Testis (tissue), 3 donors: ENCODE results near the gene TBC1D10B. TPM values are rescaled to one million over a fixed set of nuclear protein-coding genes. Genes with fewer than 3 reads are reported as not detected.

Experiments
- DNase-seq: peaks from one replicate; pipeline ENCODE4 v3.0.0-alpha.2; 2019
- H3K27ac ChIP-seq, 2 donors: fragments of 200-600 bp; sonication (generic); one replicate each; pipeline ENCODE4 v1.5.1; 2019
- H3K27me3 ChIP-seq: fragments of 200-600 bp; sonication (generic); one replicate; pipeline ENCODE4 v1.5.1; 2019
- H3K36me3 ChIP-seq: fragments of 200-600 bp; sonication (generic); one replicate; pipeline ENCODE4 v1.5.1; 2017; ENCODE audit warnings: low read depth; ENCODE audit errors: missing control alignments
- H3K4me1 ChIP-seq: fragments of 200-600 bp; sonication (generic); one replicate; pipeline ENCODE4 v1.5.1; 2019
- H3K4me3 ChIP-seq, 2 donors: fragments of 200-600 bp; sonication (generic); one replicate each; pipeline ENCODE4 v1.5.1; 2017 to 2019
- H3K9me3 ChIP-seq: fragments of 200-600 bp; sonication (generic); one replicate; pipeline ENCODE4 v1.5.1; 2017
- CTCF ChIP-seq, 3 experiments: fragments of 450-650 bp in 2 of 3; fragments of 200-600 bp in 1 of 3; sonication (generic) in 1 of 3; IDR thresholded peaks; one replicate each; pipeline ENCODE4 v1.5.1; 2016 to 2019; ENCODE audit warnings: antibody characterized with exemption in 3 of 3, mild to moderate bottlenecking in 2 of 3, moderate library complexity in 1 of 3
- POLR2A ChIP-seq: fragments of 450-650 bp; IDR thresholded peaks from one replicate; pipeline ENCODE4 v1.6.1; 2017; ENCODE audit warnings: antibody characterized with exemption, mild to moderate bottlenecking, moderate library complexity
- WGBS, 2 donors: methylation state at CpG; one replicate each; pipeline ENCODE4 v1.1.5; 2018; 5-methylcytosine and 5-hydroxymethylcytosine counted together
- intact Hi-C: fragments of 100-400 bp; cut with DNase I; formaldehyde crosslinking; loops from one replicate; pipeline ENCODE4 v1.15.1; 2023; ENCODE audit warnings: low total_unique reads
- polyA plus RNA-seq: library from polyadenylated mRNA; stranded (reverse); fragments of 350-450 nt; fragmentation: Illumina TruSeq; extraction: RNeasy Lipid Tissue Mini Kit (QIAGEN cat#74804); gene quantifications from one replicate; pipeline ENCODE4 v1.2.3, GENCODE V29; 2014; ENCODE audit warnings: low read depth, low replicate concordance; ENCODE audit not compliant: insufficient read depth
- total RNA-seq, 2 donors: library from RNA; depleted of rRNA; stranded (reverse); fragments of >200 nt; gene quantifications; one replicate each; pipeline ENCODE4 v1.2.3, GENCODE V29; 2016

TBC1D10B gene
- total and polyA plus RNA-seq, 3 donors from 2014 or later = 60.5 to 86.2 (median 64.0) TPM

- H3K27me3 ChIP-seq = no peaks in the 10 kb centered on the region
- no peak for DNase-seq
- no peaks in the 10 kb centered on the region for H3K9me3 ChIP-seq
- TF ChIP-seq POLR2A = no peak
- no peak for TF ChIP-seq CTCF (IDR thresholded peaks at IDR 0.05)
- H3K36me3 ChIP-seq = no peaks in the 10 kb centered on the region
- H3K4me1 ChIP-seq = peaks cover 22% of the 10 kb centered on the region
- 86 to 94% methylated on average over 20 to 35 of the region's 37 CpGs for WGBS, 2 donors
- no peak overlapping the region for H3K4me3 ChIP-seq
- intact Hi-C loops = no loop called here
- no peak overlapping the region for H3K27ac ChIP-seq
Measured at GRCh38 chr16:30357715-30358576, 12.3 kb downstream of the TBC1D10B start.

- no peak overlapping the region for H3K4me3 ChIP-seq
- intact Hi-C loops = no loop called here
- no peaks in the 10 kb centered on the region for H3K27me3 ChIP-seq
- no peaks in the 10 kb centered on the region for H3K9me3 ChIP-seq
- TF ChIP-seq CTCF (IDR thresholded peaks at IDR 0.05) (no peak), POLR2A (no peak)
- no peak for DNase-seq
- H3K4me1 ChIP-seq = peaks cover 29% of the 10 kb centered on the region
- no peaks in the 10 kb centered on the region for H3K36me3 ChIP-seq
- WGBS, 2 donors = 69 to 79% methylated on average over 5 of the region's 5 CpGs
- no peak overlapping the region for H3K27ac ChIP-seq
Measured at GRCh38 chr16:30357085-30357714, 13.1 kb downstream of the TBC1D10B start.

GRCh38 chr16:30356401-30357084 lies 13.8 kb downstream of the TBC1D10B start:
- DNase-seq = no peak
- peak overlapping the region in 1 of 2 donors; percentile 91 for H3K27ac ChIP-seq
- WGBS, 2 donors = 49 to 51% methylated on average over 12 of the region's 12 CpGs
- no peaks in the 10 kb centered on the region for H3K9me3 ChIP-seq
- intact Hi-C loops = no loop called here
- TF ChIP-seq POLR2A = no peak
- no peak for TF ChIP-seq CTCF (IDR thresholded peaks at IDR 0.05)
- peak overlapping the region in 1 of 2 donors; percentile 98 for H3K4me3 ChIP-seq
- H3K27me3 ChIP-seq = no peaks in the 10 kb centered on the region
- peaks cover 36% of the 10 kb centered on the region for H3K4me1 ChIP-seq
- H3K36me3 ChIP-seq = no peaks in the 10 kb centered on the region

GRCh38 chr16:30355954-30356308 lies 14.4 kb downstream of the TBC1D10B start:
- intact Hi-C loops = no loop called here
- 32 to 35% methylated on average over 7 of the region's 7 CpGs for WGBS, 2 donors
- DNase-seq = no peak
- Histone ChIP-seq H3K27me3 (no peaks in the 10 kb centered on the region), H3K4me3 (peak overlapping the region; percentile 87 to 98), H3K4me1 (peaks cover 37% of the 10 kb centered on the region), H3K36me3 (no peaks in the 10 kb centered on the region), H3K9me3 (no peaks in the 10 kb centered on the region), H3K27ac (peak overlapping the region; percentile 85 to 91)
- no peak for TF ChIP-seq POLR2A
